ENCODE measurements around the gene SFT2D3. TPM values are rescaled to one million over a fixed set of nuclear protein-coding genes. Genes with fewer than 3 reads are reported as not detected.

Gene SFT2D3
- total RNA-seq, 1 donor, result 7.0 TPM

DNA sequence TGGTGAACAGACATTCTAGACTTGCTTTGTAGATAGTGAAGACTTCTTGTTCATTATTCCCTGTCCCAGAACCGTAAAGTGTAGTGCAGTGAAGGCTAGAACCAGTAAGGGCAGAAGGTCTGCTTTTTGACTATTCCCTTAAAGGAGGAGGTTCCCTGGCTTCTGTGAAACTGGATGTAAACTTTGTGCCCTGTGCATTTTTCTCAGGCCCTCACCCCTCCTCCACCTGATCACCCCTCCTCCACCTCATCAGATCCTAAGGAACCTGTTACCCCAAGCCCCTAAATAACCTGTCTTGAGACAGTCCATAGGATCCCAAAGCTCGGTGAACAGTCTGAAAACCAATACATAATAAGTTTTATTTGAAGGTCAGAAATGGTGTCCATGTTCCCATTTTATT, 33.7 kb downstream of the SFT2D3 start:
- no peak overlapping the region for H3K4me3 ChIP-seq (ENCODE audit: low read depth, low read length)
- DNase-seq (ENCODE audit: low read depth), result no peak
- TF ChIP-seq, protein P1, sequence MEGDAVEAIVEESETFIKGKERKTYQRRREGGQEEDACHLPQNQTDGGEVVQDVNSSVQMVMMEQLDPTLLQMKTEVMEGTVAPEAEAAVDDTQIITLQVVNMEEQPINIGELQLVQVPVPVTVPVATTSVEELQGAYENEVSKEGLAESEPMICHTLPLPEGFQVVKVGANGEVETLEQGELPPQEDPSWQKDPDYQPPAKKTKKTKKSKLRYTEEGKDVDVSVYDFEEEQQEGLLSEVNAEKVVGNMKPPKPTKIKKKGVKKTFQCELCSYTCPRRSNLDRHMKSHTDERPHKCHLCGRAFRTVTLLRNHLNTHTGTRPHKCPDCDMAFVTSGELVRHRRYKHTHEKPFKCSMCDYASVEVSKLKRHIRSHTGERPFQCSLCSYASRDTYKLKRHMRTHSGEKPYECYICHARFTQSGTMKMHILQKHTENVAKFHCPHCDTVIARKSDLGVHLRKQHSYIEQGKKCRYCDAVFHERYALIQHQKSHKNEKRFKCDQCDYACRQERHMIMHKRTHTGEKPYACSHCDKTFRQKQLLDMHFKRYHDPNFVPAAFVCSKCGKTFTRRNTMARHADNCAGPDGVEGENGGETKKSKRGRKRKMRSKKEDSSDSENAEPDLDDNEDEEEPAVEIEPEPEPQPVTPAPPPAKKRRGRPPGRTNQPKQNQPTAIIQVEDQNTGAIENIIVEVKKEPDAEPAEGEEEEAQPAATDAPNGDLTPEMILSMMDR (IDR thresholded peaks at IDR 0.05; ENCODE audit: insufficient read depth, low read length), result no peak

GRCh38 chr2:127735537-127736399, 34.5 kb downstream of the SFT2D3 start:
- no peak overlapping the region for H3K4me3 ChIP-seq (ENCODE audit: low read depth, low read length)
- TF ChIP-seq, protein P1 (IDR thresholded peaks at IDR 0.05; ENCODE audit: insufficient read depth, low read length), result no peak
- peak; percentile 40 for DNase-seq (ENCODE audit: low read depth)

GRCh38 chr2:127737892-127738291, 36.6 kb downstream of the SFT2D3 start:
- no peak overlapping the region for H3K4me3 ChIP-seq (ENCODE audit: low read depth, low read length)
- TF ChIP-seq, protein P1 (IDR thresholded peaks at IDR 0.05; ENCODE audit: insufficient read depth, low read length), result no peak
- DNase-seq (ENCODE audit: low read depth), result peak; percentile 16

- no peak for DNase-seq (ENCODE audit: low read depth)
- H3K4me3 ChIP-seq (ENCODE audit: low read depth, low read length), result no peak overlapping the region
- TF ChIP-seq, protein P1 (IDR thresholded peaks at IDR 0.05; ENCODE audit: insufficient read depth, low read length), result no peak
These were observed 38.5 kb downstream of the SFT2D3 start for GRCh38 chr2:127739800-127740199.

- TF ChIP-seq, protein P1 (IDR thresholded peaks at IDR 0.05; ENCODE audit: insufficient read depth, low read length), result no peak
- H3K4me3 ChIP-seq (ENCODE audit: low read depth, low read length), result no peak overlapping the region
- no peak for DNase-seq (ENCODE audit: low read depth)
These were observed 39.5 kb downstream of the SFT2D3 start for GRCh38 chr2:127740665-127741288.

DNA sequence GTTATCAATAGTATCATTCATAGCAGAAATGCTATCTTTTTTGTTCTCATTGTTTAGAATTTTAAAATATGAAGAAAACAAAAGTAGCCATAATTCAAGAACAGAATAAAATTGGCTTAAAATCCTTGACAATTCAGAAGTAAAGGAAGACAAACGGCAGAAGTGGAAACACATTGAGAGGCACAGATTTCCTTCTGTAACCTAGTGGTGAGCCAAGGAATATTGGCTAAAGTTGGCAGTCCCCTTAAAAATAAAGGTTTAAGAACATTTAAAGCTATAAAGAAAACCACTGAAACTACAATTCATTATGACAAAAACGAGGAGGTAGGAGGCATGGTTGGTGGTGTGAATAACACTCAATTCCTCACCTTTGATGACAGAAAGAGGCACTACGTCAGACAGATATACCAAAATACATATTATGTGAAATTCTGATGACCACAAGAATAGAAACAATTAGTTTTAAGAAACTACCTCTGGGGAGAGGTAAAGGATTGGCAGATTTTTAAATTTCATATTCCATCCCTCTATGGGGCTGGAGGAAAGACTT, 42.3 kb downstream of the SFT2D3 start:
- DNase-seq (ENCODE audit: low read depth), result no peak
- TF ChIP-seq, protein P1 (IDR thresholded peaks at IDR 0.05; ENCODE audit: insufficient read depth, low read length), result peak; percentile 15
- no peak overlapping the region for H3K4me3 ChIP-seq (ENCODE audit: low read depth, low read length)

Data from fibroblast of the aortic adventitia (primary cell).